Neural cell (in vitro differentiated cells): ENCODE results near the gene XG. TPM values are rescaled to one million over a fixed set of nuclear protein-coding genes. Genes with fewer than 3 reads are reported as not detected.
"Not testable (repeated sequence)": the region's sequence is repeated elsewhere in the genome, so short reads cannot be mapped to it uniquely, and the experiment has no call there.

Source experiments
- H2AFZ ChIP-seq: fragments of 200-600, 300-800 bp; sonication (generic), shearing (Covaris generic); 2 replicates; pipeline ENCODE4 v1.6.0; 2014; ENCODE audit warnings: low read depth, mild to moderate bottlenecking, antibody characterized with exemption, low read length, moderate library complexity
- H3F3A ChIP-seq: fragments of 200-600 bp; shearing (Covaris generic); 2 replicates; pipeline ENCODE4 v1.6.1; 2016; ENCODE audit warnings: mild to moderate bottlenecking, moderate library complexity, mixed read lengths, antibody characterized with exemption, low read length; ENCODE audit not compliant: insufficient read depth, poor library complexity, severe bottlenecking
- H3K27ac ChIP-seq: fragments of 200-600, 300-800 bp; sonication (generic), shearing (Covaris generic); 2 replicates; pipeline ENCODE4 v1.5.1; 2014; ENCODE audit warnings: mild to moderate bottlenecking, low read length, moderate library complexity
- H3K27me3 ChIP-seq: fragments of 300-800, 200-600 bp; sonication (generic), shearing (Covaris generic); 2 replicates; pipeline ENCODE4 v1.6.0; 2014; ENCODE audit warnings: mild to moderate bottlenecking, low read depth, low read length, moderate library complexity; ENCODE audit not compliant: insufficient read depth
- H3K36me3 ChIP-seq: fragments of 300-800, 200-600 bp; sonication (generic), shearing (Covaris generic); 2 replicates; pipeline ENCODE4 v1.5.1; 2014; ENCODE audit warnings: mild to moderate bottlenecking, antibody characterized with exemption, low read length, moderate library complexity; ENCODE audit not compliant: insufficient read depth
- H3K4me2 ChIP-seq: fragments of 300-800, 200-600 bp; sonication (generic), shearing (Covaris generic); 2 replicates; pipeline ENCODE4 v1.6.0; 2014; ENCODE audit warnings: mild to moderate bottlenecking, low read length
- H3K4me3 ChIP-seq: fragments of 300-800, 200-600 bp; sonication (generic), shearing (Covaris generic); 2 replicates; pipeline ENCODE4 v1.5.1; 2014; ENCODE audit warnings: mild to moderate bottlenecking, low read length, moderate library complexity
- H3K79me2 ChIP-seq: fragments of 200-600 bp; shearing (Covaris generic); replicated peaks from 2 replicates; pipeline ENCODE4 v1.6.0; 2014; ENCODE audit warnings: mild to moderate bottlenecking, low read length, moderate library complexity; ENCODE audit not compliant: insufficient read depth
- H3K9ac ChIP-seq: fragments of 300-800, 200-600 bp; sonication (generic), shearing (Covaris generic); 2 replicates; pipeline ENCODE4 v1.6.1; 2016; ENCODE audit warnings: mild to moderate bottlenecking, low read length, mixed read lengths
- H3K9me2 ChIP-seq: fragments of 200-600 bp; shearing (Covaris generic); 2 replicates; pipeline ENCODE4 v1.6.1; 2016; ENCODE audit warnings: mild to moderate bottlenecking, low read length, mixed read lengths; ENCODE audit not compliant: insufficient read depth
- H3K9me3 ChIP-seq: fragments of 200-600, 300-800 bp; sonication (generic), shearing (Covaris generic); 2 replicates; pipeline ENCODE4 v1.6.1; 2016; ENCODE audit warnings: mild to moderate bottlenecking, mixed run types, low read length, moderate library complexity, mixed read lengths
- H4K20me1 ChIP-seq: fragments of 200-600 bp; shearing (Covaris generic); 2 replicates; pipeline ENCODE4 v1.6.1; 2016; ENCODE audit warnings: mild to moderate bottlenecking, mixed run types; ENCODE audit not compliant: insufficient read depth
- EP300 ChIP-seq: fragments of 450-650 bp; conservative IDR thresholded peaks from 2 replicates; pipeline ENCODE4 v1.6.1; 2014; ENCODE audit warnings: antibody characterized with exemption, mild to moderate bottlenecking, moderate library complexity; ENCODE audit not compliant: poor library complexity, severe bottlenecking
- EZH2 ChIP-seq: fragments of 200-600, 300-800 bp; shearing (Covaris generic), sonication (generic); IDR thresholded peaks from 2 replicates; pipeline ENCODE4 v1.6.1; 2014; ENCODE audit warnings: antibody characterized with exemption, low read length, borderline replicate concordance, mild to moderate bottlenecking; ENCODE audit not compliant: insufficient read depth, poor library complexity, severe bottlenecking
- MXI1 ChIP-seq: fragments of 450-650 bp; conservative IDR thresholded peaks from 2 replicates; pipeline ENCODE4 v1.6.1; 2014; ENCODE audit warnings: antibody characterized with exemption, mild to moderate bottlenecking; ENCODE audit not compliant: poor library complexity, severe bottlenecking
- POLR2AphosphoS5 ChIP-seq: IDR thresholded peaks from 2 replicates; pipeline ENCODE4 v1.6.1; 2012
- RAD21 ChIP-seq: fragments of 450-650 bp; conservative IDR thresholded peaks from 2 replicates; pipeline ENCODE4 v1.6.1; 2014; ENCODE audit warnings: antibody characterized with exemption, mild to moderate bottlenecking, moderate library complexity
- SMC3 ChIP-seq: fragments of 450-650 bp; conservative IDR thresholded peaks from 2 replicates; pipeline ENCODE4 v1.6.1; 2014; ENCODE audit warnings: antibody characterized with exemption, mild to moderate bottlenecking, moderate library complexity; ENCODE audit not compliant: poor library complexity
- TAF1 ChIP-seq: IDR thresholded peaks from 2 replicates; pipeline ENCODE4 v1.6.1; 2012; ENCODE audit warnings: low read depth
- polyA plus RNA-seq: library from polyadenylated mRNA; depleted of rRNA; stranded (reverse); fragments of >200 nt; gene quantifications from 2 replicates; pipeline ENCODE4 v1.2.3, GENCODE V29; 2014
- TF ChIP-seq, protein P1 (sequence below): fragments of 450-650 bp; IDR thresholded peaks from 2 replicates; pipeline ENCODE4 v1.5.1; 2014; ENCODE audit warnings: antibody characterized with exemption, mild to moderate bottlenecking, moderate library complexity; ENCODE audit not compliant: poor library complexity, severe bottlenecking
- TF ChIP-seq, protein P2 (sequence below): IDR thresholded peaks from 2 replicates; pipeline ENCODE4 v1.6.1; 2012; ENCODE audit warnings: borderline replicate concordance

The XG gene
- polyA plus RNA-seq, 1 donor from 2014 or later: 0.37 TPM

DNA sequence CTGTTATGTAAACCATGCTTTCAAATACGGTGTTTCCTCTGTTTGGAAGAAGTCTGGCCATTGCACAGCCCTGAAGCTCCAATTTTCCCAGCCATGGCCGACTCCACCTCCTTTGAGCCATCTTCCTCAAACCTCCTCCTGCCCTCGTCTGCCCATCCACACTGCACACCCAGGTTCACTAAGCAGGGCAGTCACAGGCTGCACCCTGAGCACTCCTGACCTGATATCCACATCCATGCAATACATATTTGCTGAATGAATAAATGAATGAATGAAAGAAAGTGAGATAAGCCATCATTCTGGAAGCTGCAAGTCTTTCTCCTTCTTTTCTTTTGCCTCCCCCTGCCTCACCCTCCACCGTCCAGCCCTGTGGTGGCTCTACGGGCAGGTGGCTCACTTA lies 22.2 kb downstream of the XG start:
- no peak for TF ChIP-seq EP300
- no peak for TF ChIP-seq EZH2
- no peak for TF ChIP-seq MXI1
- TF ChIP-seq TAF1: no peak
- TF ChIP-seq POLR2AphosphoS5: no peak
- no peak for TF ChIP-seq SMC3
- no peak for TF ChIP-seq RAD21
- TF ChIP-seq, protein P1, sequence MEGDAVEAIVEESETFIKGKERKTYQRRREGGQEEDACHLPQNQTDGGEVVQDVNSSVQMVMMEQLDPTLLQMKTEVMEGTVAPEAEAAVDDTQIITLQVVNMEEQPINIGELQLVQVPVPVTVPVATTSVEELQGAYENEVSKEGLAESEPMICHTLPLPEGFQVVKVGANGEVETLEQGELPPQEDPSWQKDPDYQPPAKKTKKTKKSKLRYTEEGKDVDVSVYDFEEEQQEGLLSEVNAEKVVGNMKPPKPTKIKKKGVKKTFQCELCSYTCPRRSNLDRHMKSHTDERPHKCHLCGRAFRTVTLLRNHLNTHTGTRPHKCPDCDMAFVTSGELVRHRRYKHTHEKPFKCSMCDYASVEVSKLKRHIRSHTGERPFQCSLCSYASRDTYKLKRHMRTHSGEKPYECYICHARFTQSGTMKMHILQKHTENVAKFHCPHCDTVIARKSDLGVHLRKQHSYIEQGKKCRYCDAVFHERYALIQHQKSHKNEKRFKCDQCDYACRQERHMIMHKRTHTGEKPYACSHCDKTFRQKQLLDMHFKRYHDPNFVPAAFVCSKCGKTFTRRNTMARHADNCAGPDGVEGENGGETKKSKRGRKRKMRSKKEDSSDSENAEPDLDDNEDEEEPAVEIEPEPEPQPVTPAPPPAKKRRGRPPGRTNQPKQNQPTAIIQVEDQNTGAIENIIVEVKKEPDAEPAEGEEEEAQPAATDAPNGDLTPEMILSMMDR: no peak
- Histone ChIP-seq H3K79me2 (no peaks in the 10 kb centered on the region), H3K9me2 (no peaks in the 10 kb centered on the region), H3K9me3 (no peaks in the 10 kb centered on the region), H4K20me1 (no peaks in the 10 kb centered on the region), H3K4me3 (no peak overlapping the region), H3F3A (no peaks in the 10 kb centered on the region), H3K36me3 (no peaks in the 10 kb centered on the region), H3K27ac (no peak overlapping the region), H3K27me3 (no peaks in the 10 kb centered on the region), H2AFZ (no peak overlapping the region), H3K4me2 (no peak overlapping the region), H3K9ac (no peak overlapping the region)

- Histone ChIP-seq H3K27ac (no peak overlapping the region), H3K9ac (no peak overlapping the region), H3K9me2 (no peaks in the 10 kb centered on the region), H3K9me3 (no peaks in the 10 kb centered on the region), H3K79me2 (no peaks in the 10 kb centered on the region), H3K4me3 (no peak overlapping the region), H3F3A (no peaks in the 10 kb centered on the region), H3K4me2 (no peak overlapping the region), H3K27me3 (no peaks in the 10 kb centered on the region), H2AFZ (no peak overlapping the region), H3K36me3 (no peaks in the 10 kb centered on the region), H4K20me1 (no peaks in the 10 kb centered on the region)
- TF ChIP-seq, protein P2, sequence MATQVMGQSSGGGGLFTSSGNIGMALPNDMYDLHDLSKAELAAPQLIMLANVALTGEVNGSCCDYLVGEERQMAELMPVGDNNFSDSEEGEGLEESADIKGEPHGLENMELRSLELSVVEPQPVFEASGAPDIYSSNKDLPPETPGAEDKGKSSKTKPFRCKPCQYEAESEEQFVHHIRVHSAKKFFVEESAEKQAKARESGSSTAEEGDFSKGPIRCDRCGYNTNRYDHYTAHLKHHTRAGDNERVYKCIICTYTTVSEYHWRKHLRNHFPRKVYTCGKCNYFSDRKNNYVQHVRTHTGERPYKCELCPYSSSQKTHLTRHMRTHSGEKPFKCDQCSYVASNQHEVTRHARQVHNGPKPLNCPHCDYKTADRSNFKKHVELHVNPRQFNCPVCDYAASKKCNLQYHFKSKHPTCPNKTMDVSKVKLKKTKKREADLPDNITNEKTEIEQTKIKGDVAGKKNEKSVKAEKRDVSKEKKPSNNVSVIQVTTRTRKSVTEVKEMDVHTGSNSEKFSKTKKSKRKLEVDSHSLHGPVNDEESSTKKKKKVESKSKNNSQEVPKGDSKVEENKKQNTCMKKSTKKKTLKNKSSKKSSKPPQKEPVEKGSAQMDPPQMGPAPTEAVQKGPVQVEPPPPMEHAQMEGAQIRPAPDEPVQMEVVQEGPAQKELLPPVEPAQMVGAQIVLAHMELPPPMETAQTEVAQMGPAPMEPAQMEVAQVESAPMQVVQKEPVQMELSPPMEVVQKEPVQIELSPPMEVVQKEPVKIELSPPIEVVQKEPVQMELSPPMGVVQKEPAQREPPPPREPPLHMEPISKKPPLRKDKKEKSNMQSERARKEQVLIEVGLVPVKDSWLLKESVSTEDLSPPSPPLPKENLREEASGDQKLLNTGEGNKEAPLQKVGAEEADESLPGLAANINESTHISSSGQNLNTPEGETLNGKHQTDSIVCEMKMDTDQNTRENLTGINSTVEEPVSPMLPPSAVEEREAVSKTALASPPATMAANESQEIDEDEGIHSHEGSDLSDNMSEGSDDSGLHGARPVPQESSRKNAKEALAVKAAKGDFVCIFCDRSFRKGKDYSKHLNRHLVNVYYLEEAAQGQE: no peak
- no peak for TF ChIP-seq MXI1
- no peak for TF ChIP-seq EP300
These were observed 22.9 kb downstream of the XG start for GRCh38 chrX:2774776-2775175.

DNA sequence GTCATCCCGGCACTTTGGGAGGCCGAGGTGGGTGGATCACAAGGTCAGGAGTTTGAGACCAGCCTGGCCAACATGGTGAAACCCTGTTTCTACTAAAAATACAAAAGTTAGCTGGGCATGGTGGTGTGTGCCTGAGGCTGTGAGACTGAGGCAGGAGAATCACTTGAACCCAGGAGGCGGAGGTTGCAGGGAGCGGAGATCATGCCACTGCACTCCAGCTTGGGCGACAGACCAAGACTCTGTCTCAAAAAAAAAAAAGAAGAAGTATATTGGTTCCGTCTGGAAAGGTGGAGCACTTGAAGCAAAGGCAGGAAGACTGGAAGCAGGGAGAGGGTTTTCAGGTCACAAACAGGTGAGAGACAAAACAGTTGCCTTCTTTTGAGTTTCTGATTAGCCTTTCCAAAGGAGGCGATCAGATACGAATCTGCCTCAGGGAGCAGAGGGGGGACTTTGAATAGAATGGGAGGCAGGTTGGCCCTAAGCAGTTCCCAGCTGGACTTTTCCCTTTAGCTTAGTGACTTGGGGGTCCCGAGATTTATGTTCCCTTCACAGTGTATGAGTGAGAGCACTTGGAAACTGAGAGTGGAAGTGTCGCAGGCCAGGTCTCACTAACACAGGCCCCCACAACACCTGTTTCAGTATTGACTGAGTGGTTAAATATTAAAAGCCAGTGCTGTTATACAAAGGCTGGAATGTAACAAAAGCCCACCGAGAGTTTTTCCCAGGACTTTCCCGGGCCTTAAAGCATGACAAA lies 28.8 kb downstream of the XG start:
- H3K36me3 ChIP-seq, H3K27ac ChIP-seq, H3F3A ChIP-seq, H2AFZ ChIP-seq, H3K4me2 ChIP-seq, H4K20me1 ChIP-seq, H3K27me3 ChIP-seq, H3K4me3 ChIP-seq, H3K79me2 ChIP-seq, H3K9me2 ChIP-seq, H3K9me3 ChIP-seq, H3K9ac ChIP-seq: not testable (repeated sequence)
